CD14-positive monocyte (primary cell): ENCODE results near the gene GRHPR. TPM values are rescaled to one million over a fixed set of nuclear protein-coding genes. Genes with fewer than 3 reads are reported as not detected.
A peak's percentile ranks its signal among the peaks of the same experiment; 100 is the strongest.

ENCODE experiments used
- DNase-seq, 3 donors: peaks; one replicate each; pipeline ENCODE4 v3.0.0-alpha.2; 2011 to 2022
- H2AFZ ChIP-seq: 2 replicates; pipeline ENCODE4 v1.6.0; 2012; ENCODE audit warnings: mild to moderate bottlenecking, low read depth, low read length, inconsistent platforms; ENCODE audit not compliant: insufficient read depth, poor library complexity, severe bottlenecking
- H3K27ac ChIP-seq, 2 donors: 1 replicate in 1 of 2; 2 replicates in 1 of 2; pipeline ENCODE4 v1.5.1; 2012 to 2013; ENCODE audit warnings: low read length in 2 of 2, control low read depth in 1 of 2, inconsistent platforms in 1 of 2, low read depth in 1 of 2, mild to moderate bottlenecking in 1 of 2
- H3K27me3 ChIP-seq, 2 donors: one replicate each; pipeline versions ENCODE4 v1.6.0 to v1.6.1; 2011 to 2013; ENCODE audit warnings: low read length in 2 of 2; ENCODE audit not compliant: control insufficient read depth in 2 of 2, insufficient read depth in 2 of 2
- H3K36me3 ChIP-seq, 2 donors: replicated peaks in 1 of 2; 1 replicate in 1 of 2; 2 replicates in 1 of 2; pipeline versions ENCODE4 v1.5.1 to v1.6.1; 2012 to 2013; ENCODE audit warnings: low read length in 2 of 2, control low read depth in 1 of 2, inconsistent platforms in 1 of 2, mild to moderate bottlenecking in 1 of 2; ENCODE audit not compliant: insufficient read depth in 2 of 2, control insufficient read depth in 1 of 2
- H3K4me1 ChIP-seq, 2 donors: 1 replicate in 1 of 2; 2 replicates in 1 of 2; pipeline versions ENCODE4 v1.5.1 to v1.6.1; 2012 to 2013; ENCODE audit warnings: low read length in 2 of 2, control low read depth in 1 of 2, inconsistent platforms in 1 of 2, mild to moderate bottlenecking in 1 of 2, moderate library complexity in 1 of 2; ENCODE audit not compliant: insufficient read depth in 2 of 2, control insufficient read depth in 1 of 2
- H3K4me2 ChIP-seq: replicated peaks from 2 replicates; pipeline ENCODE3; 2012; ENCODE audit warnings: low read length, moderate library complexity, mild to moderate bottlenecking; ENCODE audit not compliant: poor library complexity, severe bottlenecking; ENCODE audit errors: extremely low read depth
- H3K4me3 ChIP-seq, 3 experiments: fragments of 200-600 bp in 1 of 3; sonication (generic) in 1 of 3; replicated peaks in 1 of 3; 1 replicate in 2 of 3; 2 replicates in 1 of 3; pipeline ENCODE4 v1.5.1; 2011 to 2013; ENCODE audit warnings: low read length in 3 of 3, mild to moderate bottlenecking in 3 of 3, control low read depth in 2 of 3, low read depth in 2 of 3, inconsistent platforms in 1 of 3, moderate library complexity in 1 of 3
- H3K79me2 ChIP-seq: 2 replicates; pipeline ENCODE4 v1.6.0; 2012; ENCODE audit warnings: mild to moderate bottlenecking, control low read depth, inconsistent platforms, low read length, moderate library complexity; ENCODE audit not compliant: insufficient read depth
- H3K9ac ChIP-seq: 2 replicates; pipeline ENCODE4 v1.6.0; 2017; ENCODE audit warnings: low read length, mild to moderate bottlenecking; ENCODE audit not compliant: insufficient read depth, poor library complexity, severe bottlenecking
- H3K9me3 ChIP-seq, 2 donors: replicated peaks in 1 of 2; 1 replicate in 1 of 2; 2 replicates in 1 of 2; pipeline versions ENCODE4 v1.5.1 to v1.6.1; 2012 to 2013; ENCODE audit warnings: low read length in 2 of 2, control low read depth in 1 of 2; ENCODE audit not compliant: control insufficient read depth in 1 of 2, insufficient read depth in 1 of 2
- H4K20me1 ChIP-seq: 2 replicates; pipeline ENCODE4 v1.6.0; 2012; ENCODE audit warnings: mild to moderate bottlenecking, low read length, control low read depth, moderate library complexity; ENCODE audit not compliant: insufficient read depth
- H3K27ac Mint-ChIP-seq, 7 donors: one replicate each; pipeline ENCODE4 v1.8.0; 2020; ENCODE audit warnings: mild to moderate bottlenecking in 7 of 7, mixed read lengths in 7 of 7, moderate library complexity in 6 of 7, inconsistent platforms in 2 of 7
- H3K27me3 Mint-ChIP-seq, 3 donors: one replicate each; pipeline ENCODE4 v1.8.0; 2021 to 2022; ENCODE audit warnings: low read depth in 3 of 3, mild to moderate bottlenecking in 3 of 3, mixed read lengths in 3 of 3, moderate library complexity in 3 of 3, inconsistent platforms in 1 of 3
- H3K36me3 Mint-ChIP-seq, 2 donors: one replicate each; pipeline ENCODE4 v1.8.0; 2020; ENCODE audit warnings: mixed read lengths in 2 of 2, inconsistent platforms in 1 of 2, mild to moderate bottlenecking in 1 of 2
- H3K4me1 Mint-ChIP-seq: one replicate; pipeline ENCODE4 v1.8.0; 2020; ENCODE audit warnings: mild to moderate bottlenecking, mixed read lengths
- H3K4me3 Mint-ChIP-seq, 2 donors: one replicate each; pipeline ENCODE4 v1.8.0; 2020; ENCODE audit warnings: mild to moderate bottlenecking in 2 of 2, mixed read lengths in 2 of 2, moderate library complexity in 1 of 2
- H3K9me3 Mint-ChIP-seq, 7 donors: one replicate each; pipeline ENCODE4 v1.8.0; 2020 to 2022; ENCODE audit warnings: mixed read lengths in 7 of 7, mild to moderate bottlenecking in 6 of 7, moderate library complexity in 6 of 7, inconsistent platforms in 2 of 7
- WGBS: methylation state at CpG from one replicate; pipeline ENCODE4 v1.1.5; 2013; ENCODE audit warnings: missing lambda C conversion rate; ENCODE audit not compliant: insufficient coverage; 5-methylcytosine and 5-hydroxymethylcytosine counted together
- intact Hi-C, 2 donors: fragments of 100-400 bp; cut with micrococcal nuclease; formaldehyde crosslinking; loops; one replicate each; pipeline versions ENCODE4 v1.15.0 to v1.15.1; 2023
- polyA plus RNA-seq, 3 donors: library from polyadenylated mRNA; depleted of rRNA in 1 of 3; unstranded in 2 of 3; stranded (reverse) in 1 of 3; fragments of 300-500 nt in 2 of 3; fragments of >200 nt in 1 of 3; fragmentation: Illumina TruSeq in 2 of 3; gene quantifications; 1 replicate in 2 of 3; 2 replicates in 1 of 3; pipeline ENCODE4 v1.2.3, GENCODE V29; 2012 to 2021
- TF ChIP-seq, protein P1 (sequence below): fragments of 200-600 bp; IDR thresholded peaks from one replicate; pipeline ENCODE4 v1.8.0; 2022; ENCODE audit warnings: antibody characterized with exemption, mild to moderate bottlenecking

GRHPR gene
- polyA plus RNA-seq, 3 donors, result 73.8 to 96.6 (median 80.9) TPM

DNA sequence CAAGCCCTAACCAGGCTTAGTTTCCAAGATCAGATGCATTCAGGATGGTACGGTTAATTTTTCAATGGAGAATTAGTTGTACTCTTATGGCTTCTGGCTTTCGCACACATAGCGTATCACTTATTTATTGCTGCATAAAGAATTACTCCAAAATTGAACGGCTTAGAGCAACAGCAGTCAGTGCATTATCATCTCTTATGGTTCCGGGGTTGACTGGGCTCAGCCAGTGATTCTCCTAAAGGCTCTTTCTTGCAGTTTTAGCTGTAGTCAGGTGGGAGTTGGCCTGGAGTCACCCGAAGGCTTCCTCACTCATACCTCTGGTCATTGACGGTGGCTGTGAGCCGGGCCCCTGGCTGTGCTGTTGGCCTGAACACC lies 595 bp upstream of the GRHPR start:
- H3K4me1 ChIP-seq, result peaks cover 19 to 20% of the 10 kb centered on the region in 2 donors
- H3K9me3 ChIP-seq, result no peaks in the 10 kb centered on the region
- intact Hi-C loops, result loop anchor here in 1 of 2 donors (2.0 to 5.0 kb wide), 3 partner anchors 45 to 165 kb away; partner anchors contain the start of genes POLR1E and ZBTB5
- peak overlapping the region; percentile 79 for H2AFZ ChIP-seq
- Mint-ChIP-seq H3K4me1 (peaks cover 19% of the 10 kb centered on the region), H3K9me3 (peaks cover 0 to 3% (median 0%) of the 10 kb centered on the region in 7 donors), H3K4me3 (peak overlapping the region; percentile 94 to 95), H3K36me3 (peaks cover 10 to 13% of the 10 kb centered on the region in 2 donors), H3K27me3 (peaks cover 0 to 4% (median 2%) of the 10 kb centered on the region in 3 donors), H3K27ac (peak overlapping the region; percentile 91 to 98 (median 97))
- H3K4me2 ChIP-seq, result peak overlapping the region; percentile 78
- H3K79me2 ChIP-seq, result peaks cover 26% of the 10 kb centered on the region
- peaks cover 8 to 17% of the 10 kb centered on the region in 2 donors for H3K36me3 ChIP-seq
- TF ChIP-seq, protein P1, sequence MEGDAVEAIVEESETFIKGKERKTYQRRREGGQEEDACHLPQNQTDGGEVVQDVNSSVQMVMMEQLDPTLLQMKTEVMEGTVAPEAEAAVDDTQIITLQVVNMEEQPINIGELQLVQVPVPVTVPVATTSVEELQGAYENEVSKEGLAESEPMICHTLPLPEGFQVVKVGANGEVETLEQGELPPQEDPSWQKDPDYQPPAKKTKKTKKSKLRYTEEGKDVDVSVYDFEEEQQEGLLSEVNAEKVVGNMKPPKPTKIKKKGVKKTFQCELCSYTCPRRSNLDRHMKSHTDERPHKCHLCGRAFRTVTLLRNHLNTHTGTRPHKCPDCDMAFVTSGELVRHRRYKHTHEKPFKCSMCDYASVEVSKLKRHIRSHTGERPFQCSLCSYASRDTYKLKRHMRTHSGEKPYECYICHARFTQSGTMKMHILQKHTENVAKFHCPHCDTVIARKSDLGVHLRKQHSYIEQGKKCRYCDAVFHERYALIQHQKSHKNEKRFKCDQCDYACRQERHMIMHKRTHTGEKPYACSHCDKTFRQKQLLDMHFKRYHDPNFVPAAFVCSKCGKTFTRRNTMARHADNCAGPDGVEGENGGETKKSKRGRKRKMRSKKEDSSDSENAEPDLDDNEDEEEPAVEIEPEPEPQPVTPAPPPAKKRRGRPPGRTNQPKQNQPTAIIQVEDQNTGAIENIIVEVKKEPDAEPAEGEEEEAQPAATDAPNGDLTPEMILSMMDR, result no peak
- peak overlapping the region; percentile 81 to 92 for H3K27ac ChIP-seq
- no peaks in the 10 kb centered on the region for H3K27me3 ChIP-seq
- H4K20me1 ChIP-seq, result no peaks in the 10 kb centered on the region
- H3K4me3 ChIP-seq, result peak overlapping the region; percentile 72 to 77 (median 72)
- WGBS, result 32% methylated on average over 2 of the region's 8 CpGs
- DNase-seq, result peak in 2 of 3 donors; percentile 62 to 75
- H3K9ac ChIP-seq, result peak overlapping the region; percentile 84

DNA sequence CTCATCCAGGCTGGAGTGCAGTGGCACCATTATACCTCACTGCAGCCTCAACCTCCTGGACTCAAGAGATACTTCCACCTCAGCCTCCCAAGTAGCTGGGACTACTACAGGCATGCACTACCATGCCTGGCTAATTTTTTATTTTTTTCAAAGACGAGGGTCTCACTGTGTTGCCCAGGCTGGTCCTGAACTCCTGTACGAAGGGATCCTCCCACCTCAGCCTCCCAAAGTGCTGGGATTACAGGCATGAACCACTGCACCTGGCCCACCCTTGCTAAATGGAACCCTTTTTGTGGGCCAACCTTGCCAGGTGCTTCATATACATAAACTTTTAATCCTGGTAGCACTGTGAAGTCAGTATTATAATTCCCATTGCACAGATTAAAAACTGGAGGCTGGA lies 1.0 kb downstream of the GRHPR start:
- DNase-seq, result no peak
- H3K27me3 ChIP-seq, result no peaks in the 10 kb centered on the region
- H3K4me3 ChIP-seq, result peak overlapping the region in 1 of 3 experiments; percentile 77
- H3K27me3 Mint-ChIP-seq, result peaks cover 0 to 4% (median 2%) of the 10 kb centered on the region in 3 donors
- no peaks in the 10 kb centered on the region for H3K9me3 ChIP-seq
- WGBS, result 100% methylated on average over 1 of the region's 2 CpGs
- H3K4me1 Mint-ChIP-seq, result peaks cover 19% of the 10 kb centered on the region
- peak overlapping the region; percentile 78 for H3K4me2 ChIP-seq
- H3K36me3 Mint-ChIP-seq, result peaks cover 25 to 29% of the 10 kb centered on the region in 2 donors
- H3K36me3 ChIP-seq, result peaks cover 23 to 33% of the 10 kb centered on the region in 2 donors
- no peak overlapping the region for H2AFZ ChIP-seq
- no peaks in the 10 kb centered on the region for H4K20me1 ChIP-seq
- no peaks in the 10 kb centered on the region for H3K9me3 Mint-ChIP-seq
- H3K9ac ChIP-seq, result peak overlapping the region; percentile 84
- peaks cover 26% of the 10 kb centered on the region for H3K79me2 ChIP-seq
- intact Hi-C loops, result loop anchor here in 1 of 2 donors (2.0 to 5.0 kb wide), 3 partner anchors 44 to 164 kb away; partner anchors contain the start of genes POLR1E and ZBTB5
- peak overlapping the region; percentile 91 to 98 (median 97) for H3K27ac Mint-ChIP-seq
- H3K27ac ChIP-seq, result peak overlapping the region in 1 of 2 donors; percentile 92
- TF ChIP-seq, protein P1, result no peak
- H3K4me3 Mint-ChIP-seq, result peak overlapping the region; percentile 94 to 95
- peaks cover 19 to 20% of the 10 kb centered on the region in 2 donors for H3K4me1 ChIP-seq
